GM12801 (cell line): ENCODE data around the gene DRICH1.

Experiments used
- CTCF ChIP-seq: IDR thresholded peaks from one replicate; pipeline ENCODE4 v1.5.1; 2011; ENCODE audit warnings: control low read depth; ENCODE audit not compliant: insufficient read length; ENCODE audit errors: extremely low read depth

DRICH1 gene

GRCh38 chr22:23591201-23591791 lies 40.8 kb downstream of the DRICH1 start:
- peak; percentile 5 for TF ChIP-seq CTCF

GRCh38 chr22:23583836-23584235 lies 48.3 kb downstream of the DRICH1 start:
- no peak for TF ChIP-seq CTCF

- TF ChIP-seq CTCF = no peak
Measured at GRCh38 chr22:23583153-23583552, 49.0 kb downstream of the DRICH1 start.

- no peak for TF ChIP-seq CTCF
Measured at GRCh38 chr22:23581260-23581650, 50.9 kb downstream of the DRICH1 start.

GRCh38 chr22:23580576-23581259 lies 51.4 kb downstream of the DRICH1 start:
- no peak for TF ChIP-seq CTCF

- no peak for TF ChIP-seq CTCF
Measured at GRCh38 chr22:23579870-23580575, 52.1 kb downstream of the DRICH1 start, which contains the start of gene IGLL1. Gene IGLL1 (minus strand): TSS chr22:23580290. CDS start chr22:23580190, 100 bp downstream.

- TF ChIP-seq CTCF = no peak
Measured at GRCh38 chr22:23579280-23579679, 52.8 kb downstream of the DRICH1 start.
